Dendritic cell treated with granulocyte-macrophage colony-stimulating factor and Interleukin-4, amounts not matched to agents 40 ng/mL and 50 ng/mL, for 4 days (primary cell): Measurements from ENCODE around the gene GLB1L3.

ENCODE experiments used
- H3K27ac Mint-ChIP-seq: one replicate; pipeline ENCODE4 v1.8.0; 2022; ENCODE audit warnings: mild to moderate bottlenecking, mixed read lengths
- H3K27me3 Mint-ChIP-seq: one replicate; pipeline ENCODE4 v1.8.0; 2022; ENCODE audit warnings: mild to moderate bottlenecking, mixed read lengths
- H3K36me3 Mint-ChIP-seq: one replicate; pipeline ENCODE4 v1.8.0; 2022; ENCODE audit warnings: low read depth, mixed read lengths
- H3K4me1 Mint-ChIP-seq: one replicate; pipeline ENCODE4 v1.8.0; 2022; ENCODE audit warnings: low read depth, mixed read lengths
- H3K4me3 Mint-ChIP-seq: one replicate; pipeline ENCODE4 v1.8.0; 2022; ENCODE audit warnings: mild to moderate bottlenecking, moderate library complexity, mixed read lengths
- H3K9me3 Mint-ChIP-seq: one replicate; pipeline ENCODE4 v1.8.0; 2022; ENCODE audit warnings: mixed read lengths
- intact Hi-C: fragments of 100-400 bp; cut with micrococcal nuclease; formaldehyde crosslinking; loops from one replicate; pipeline ENCODE4 v1.15.0; 2022

Gene GLB1L3

GRCh38 chr11:134331354-134332188, 55.4 kb downstream of the GLB1L3 start, which contains the start of gene GLB1L2:
Gene GLB1L2 (plus strand): TSS chr11:134331988. CDS start chr11:134332062, 74 bp downstream.
- Mint-ChIP-seq H3K27me3 (peaks cover 68% of the 10 kb centered on the region), H3K27ac (no peak within 1 kb of the TSS), H3K36me3 (no peaks in the 10 kb centered on the region)

GRCh38 chr11:134332189-134332631, 56.0 kb downstream of the GLB1L3 start:
- H3K27me3 Mint-ChIP-seq = peaks cover 64% of the 10 kb centered on the region
- intact Hi-C loops = no loop called here
- no peak overlapping the region for H3K27ac Mint-ChIP-seq
- no peaks in the 10 kb centered on the region for H3K9me3 Mint-ChIP-seq
- H3K36me3 Mint-ChIP-seq = no peaks in the 10 kb centered on the region
- peak overlapping the region; percentile 69 for H3K4me3 Mint-ChIP-seq
- peaks cover 17% of the 10 kb centered on the region for H3K4me1 Mint-ChIP-seq

More at GRCh38 chr11:134331354-134332188, 55.4 kb downstream of the GLB1L3 start, which contains the start of gene GLB1L2:
- peak within 1 kb of the TSS; percentile 69 for H3K4me3 Mint-ChIP-seq
- intact Hi-C loops = no loop called here
- peaks cover 17% of the 10 kb centered on the region for H3K4me1 Mint-ChIP-seq
- no peaks in the 10 kb centered on the region for H3K9me3 Mint-ChIP-seq

GRCh38 chr11:134332782-134333181, 56.6 kb downstream of the GLB1L3 start:
- Mint-ChIP-seq H3K36me3 (no peaks in the 10 kb centered on the region), H3K4me1 (peaks cover 17% of the 10 kb centered on the region), H3K27me3 (peaks cover 62% of the 10 kb centered on the region), H3K4me3 (peak overlapping the region; percentile 47), H3K27ac (no peak overlapping the region), H3K9me3 (no peaks in the 10 kb centered on the region)
- intact Hi-C loops = no loop called here

DNA sequence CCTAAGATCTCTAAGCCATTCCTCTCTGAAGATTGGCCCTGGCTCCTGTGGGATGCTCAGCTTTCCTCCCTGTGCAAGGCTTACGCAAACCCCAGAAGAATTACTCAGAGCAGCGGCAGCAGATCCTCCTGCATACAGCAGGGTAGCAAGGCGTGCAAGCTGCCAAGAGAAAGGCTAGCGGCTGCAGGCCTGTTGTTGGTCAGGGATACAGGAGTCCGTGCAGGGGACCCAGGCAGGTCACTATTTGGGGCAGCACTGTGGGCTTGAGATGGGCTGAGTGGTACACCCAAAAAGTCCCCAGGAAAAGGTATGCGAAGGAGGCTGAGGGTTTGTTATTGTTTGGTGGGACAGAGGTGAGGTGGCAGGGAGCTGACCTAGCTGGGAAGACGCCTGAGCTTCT, 57.1 kb downstream of the GLB1L3 start:
- Mint-ChIP-seq H3K27me3 (peaks cover 62% of the 10 kb centered on the region), H3K36me3 (no peaks in the 10 kb centered on the region), H3K4me1 (peaks cover 17% of the 10 kb centered on the region), H3K27ac (no peak overlapping the region), H3K9me3 (no peaks in the 10 kb centered on the region), H3K4me3 (no peak overlapping the region)
- intact Hi-C loops = no loop called here

DNA sequence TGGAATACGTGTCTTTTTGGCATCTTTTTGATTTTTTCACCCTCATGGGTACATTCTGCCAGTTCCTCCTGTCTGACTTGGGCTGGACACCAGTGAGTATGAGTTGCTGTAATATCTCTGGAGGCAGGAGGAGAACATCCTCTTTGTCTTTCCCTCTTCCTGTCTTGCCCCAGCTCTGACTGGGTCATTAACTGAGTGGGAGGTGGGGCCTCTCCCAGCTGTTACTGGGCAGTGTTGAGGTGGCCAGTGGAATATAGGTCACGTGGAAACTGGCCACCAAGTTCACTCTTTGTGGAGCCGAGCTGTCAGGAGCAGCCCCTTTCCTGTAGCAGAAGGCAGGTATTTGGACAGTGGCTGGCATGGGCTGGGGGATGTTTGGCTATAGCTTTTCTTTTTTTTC, 57.8 kb downstream of the GLB1L3 start:
- Mint-ChIP-seq H3K36me3 (no peaks in the 10 kb centered on the region), H3K27ac (no peak overlapping the region), H3K4me1 (peaks cover 17% of the 10 kb centered on the region), H3K27me3 (peaks cover 62% of the 10 kb centered on the region), H3K4me3 (no peak overlapping the region), H3K9me3 (no peaks in the 10 kb centered on the region)
- intact Hi-C loops = no loop called here

DNA sequence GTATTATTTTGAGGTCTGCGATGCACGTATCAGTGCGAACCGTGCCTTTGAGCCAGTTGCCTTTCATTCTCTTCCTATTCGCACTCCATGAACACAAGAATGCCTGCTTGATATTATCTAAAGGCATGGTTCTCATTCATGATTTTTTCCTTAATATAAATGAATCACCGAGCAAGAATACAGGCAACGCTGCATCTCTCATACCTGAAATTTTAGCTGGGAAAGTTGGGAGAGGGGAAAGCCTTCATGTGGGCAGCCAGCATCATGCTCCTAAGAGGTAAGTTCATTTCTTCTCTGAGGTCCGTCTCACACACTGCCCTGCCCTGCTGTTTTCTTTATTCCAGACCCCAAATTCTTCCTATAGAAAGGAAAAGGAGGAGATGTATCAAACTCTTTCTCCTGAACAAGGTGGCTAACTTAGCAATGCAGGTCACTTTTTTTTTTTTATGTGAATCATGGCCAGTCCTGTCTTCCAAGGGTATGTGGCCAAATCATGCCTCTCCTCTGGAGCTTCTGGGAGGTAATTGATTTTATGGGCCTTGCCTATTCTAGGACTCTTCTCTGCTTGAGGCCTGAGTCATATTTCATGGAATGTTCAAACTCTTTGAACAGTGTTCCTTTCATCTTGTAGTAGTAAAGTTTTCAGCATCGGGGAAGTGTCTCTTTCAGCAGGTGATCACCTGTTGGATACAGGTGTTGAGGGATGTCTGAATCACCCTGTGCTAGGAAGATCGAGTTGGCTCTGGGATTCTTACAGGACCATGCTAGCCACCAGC, 58.8 kb downstream of the GLB1L3 start:
- no peaks in the 10 kb centered on the region for H3K36me3 Mint-ChIP-seq
- no peaks in the 10 kb centered on the region for H3K9me3 Mint-ChIP-seq
- H3K27ac Mint-ChIP-seq = no peak overlapping the region
- H3K4me1 Mint-ChIP-seq = peaks cover 17% of the 10 kb centered on the region
- peaks cover 59% of the 10 kb centered on the region for H3K27me3 Mint-ChIP-seq
- intact Hi-C loops = no loop called here
- H3K4me3 Mint-ChIP-seq = no peak overlapping the region

GRCh38 chr11:134337051-134337450, 60.9 kb downstream of the GLB1L3 start:
- Mint-ChIP-seq H3K9me3 (no peaks in the 10 kb centered on the region), H3K4me1 (peaks cover 17% of the 10 kb centered on the region), H3K4me3 (no peak overlapping the region), H3K36me3 (no peaks in the 10 kb centered on the region), H3K27ac (no peak overlapping the region), H3K27me3 (peaks cover 45% of the 10 kb centered on the region)
- intact Hi-C loops = no loop called here

DNA sequence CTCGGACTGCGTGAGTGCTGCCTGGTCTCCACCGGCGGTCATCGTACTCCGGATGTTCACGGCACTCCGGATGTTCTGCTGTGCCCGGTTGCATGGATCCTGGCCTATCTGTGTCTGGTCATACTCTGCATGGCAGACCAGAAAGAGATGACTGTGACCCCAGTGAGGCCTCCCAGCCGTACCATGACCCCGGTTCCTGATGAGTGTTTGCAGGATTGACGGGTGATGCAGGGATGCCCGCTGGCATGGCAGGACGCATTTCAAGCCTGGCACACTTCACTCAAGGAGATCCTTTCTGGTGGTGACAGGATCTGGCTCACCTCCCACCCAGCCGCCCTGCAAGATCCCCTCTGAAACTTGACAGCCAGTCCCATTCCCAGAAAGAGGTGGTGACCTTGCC, 61.9 kb downstream of the GLB1L3 start:
- intact Hi-C loops = no loop called here

DNA sequence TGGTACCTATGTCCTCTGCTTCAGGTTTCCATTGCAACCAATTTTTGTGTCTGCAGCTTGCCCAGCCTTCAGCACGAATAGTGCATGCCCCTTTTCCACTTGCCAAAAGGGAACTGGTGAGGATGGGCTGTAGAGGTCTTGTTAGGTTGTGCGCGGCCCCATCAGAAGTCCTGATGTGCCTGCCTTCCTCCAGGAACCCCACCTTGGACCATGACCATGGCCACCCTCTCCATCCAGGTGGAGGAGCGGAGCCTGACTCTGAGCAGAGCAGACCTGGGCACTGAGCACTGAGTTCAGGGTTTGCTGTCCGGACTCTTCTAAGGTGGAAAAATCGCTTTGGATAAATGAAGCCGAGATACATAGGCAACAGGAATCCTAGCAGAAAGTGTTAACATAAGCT, 62.5 kb downstream of the GLB1L3 start:
- Mint-ChIP-seq H3K36me3 (no peaks in the 10 kb centered on the region), H3K9me3 (no peaks in the 10 kb centered on the region), H3K4me1 (peaks cover 6% of the 10 kb centered on the region), H3K27me3 (peaks cover 31% of the 10 kb centered on the region), H3K4me3 (no peak overlapping the region), H3K27ac (no peak overlapping the region)
- intact Hi-C loops = no loop called here

More for the DNA sequence above, 61.9 kb downstream of the GLB1L3 start:
- Mint-ChIP-seq H3K27ac (no peak overlapping the region), H3K36me3 (no peaks in the 10 kb centered on the region), H3K4me1 (peaks cover 11% of the 10 kb centered on the region), H3K27me3 (peaks cover 37% of the 10 kb centered on the region), H3K9me3 (no peaks in the 10 kb centered on the region), H3K4me3 (no peak overlapping the region)

DNA sequence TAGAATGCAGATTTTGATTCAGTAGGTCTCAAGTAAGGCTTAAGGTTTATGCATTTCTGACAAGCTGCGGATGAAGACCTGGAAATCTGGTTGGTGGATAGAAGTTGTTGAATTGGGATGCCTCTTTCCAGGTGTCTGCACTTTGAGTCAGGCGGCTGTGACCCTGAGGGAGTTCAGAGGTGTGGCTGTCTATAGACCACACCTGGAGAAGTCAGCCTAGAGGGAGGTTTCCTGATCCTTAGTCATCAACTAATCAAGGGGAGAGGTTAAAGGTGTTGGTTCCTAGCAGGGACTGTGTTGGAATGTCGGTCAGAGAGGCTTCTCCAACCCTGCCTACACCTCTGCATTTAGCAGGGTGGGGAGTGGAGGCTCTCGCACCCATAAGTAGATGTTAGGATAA, 63.6 kb downstream of the GLB1L3 start:
- Mint-ChIP-seq H3K4me3 (no peak overlapping the region), H3K4me1 (no peaks in the 10 kb centered on the region), H3K9me3 (no peaks in the 10 kb centered on the region), H3K27me3 (peaks cover 22% of the 10 kb centered on the region), H3K36me3 (no peaks in the 10 kb centered on the region), H3K27ac (no peak overlapping the region)
- intact Hi-C loops = no loop called here

DNA sequence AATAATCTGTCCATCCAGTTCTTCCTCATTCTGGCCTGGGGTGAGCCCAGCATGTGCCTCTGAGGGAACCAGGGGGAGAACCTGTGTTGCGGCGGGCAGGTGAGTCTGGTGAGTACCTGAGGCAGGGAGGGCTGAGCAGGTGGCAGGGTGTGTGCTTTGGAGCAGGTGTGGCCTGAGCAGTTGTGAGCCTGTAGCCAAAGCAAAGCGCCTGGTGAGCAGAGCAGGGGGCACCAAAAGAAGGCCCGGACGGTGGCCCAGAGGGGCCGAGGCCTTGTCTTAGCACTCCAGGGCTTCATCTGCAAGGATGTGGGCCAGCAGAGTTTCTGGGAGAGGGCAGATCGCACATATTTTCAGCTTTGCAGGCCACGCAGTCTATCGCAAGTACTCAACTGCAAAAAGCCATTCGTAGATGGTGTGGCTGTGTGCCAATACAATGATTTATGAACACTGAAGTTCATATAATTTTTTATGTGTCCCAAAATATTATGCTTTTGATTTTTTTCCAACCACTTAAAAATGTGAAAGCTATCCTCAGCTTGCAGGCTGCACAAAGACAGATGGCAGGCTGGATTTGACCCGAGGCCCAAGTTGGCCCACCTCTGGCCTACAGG, 64.3 kb downstream of the GLB1L3 start:
- Mint-ChIP-seq H3K36me3 (no peaks in the 10 kb centered on the region), H3K4me1 (no peaks in the 10 kb centered on the region), H3K9me3 (no peaks in the 10 kb centered on the region), H3K27ac (no peak overlapping the region), H3K4me3 (no peak overlapping the region), H3K27me3 (peaks cover 15% of the 10 kb centered on the region)
- intact Hi-C loops = no loop called here

- Mint-ChIP-seq H3K27ac (no peak overlapping the region), H3K9me3 (no peaks in the 10 kb centered on the region), H3K36me3 (no peaks in the 10 kb centered on the region), H3K4me3 (no peak overlapping the region), H3K27me3 (peaks cover 9% of the 10 kb centered on the region), H3K4me1 (no peaks in the 10 kb centered on the region)
- intact Hi-C loops = no loop called here
Observed at GRCh38 chr11:134341805-134342571, 65.8 kb downstream of the GLB1L3 start.

DNA sequence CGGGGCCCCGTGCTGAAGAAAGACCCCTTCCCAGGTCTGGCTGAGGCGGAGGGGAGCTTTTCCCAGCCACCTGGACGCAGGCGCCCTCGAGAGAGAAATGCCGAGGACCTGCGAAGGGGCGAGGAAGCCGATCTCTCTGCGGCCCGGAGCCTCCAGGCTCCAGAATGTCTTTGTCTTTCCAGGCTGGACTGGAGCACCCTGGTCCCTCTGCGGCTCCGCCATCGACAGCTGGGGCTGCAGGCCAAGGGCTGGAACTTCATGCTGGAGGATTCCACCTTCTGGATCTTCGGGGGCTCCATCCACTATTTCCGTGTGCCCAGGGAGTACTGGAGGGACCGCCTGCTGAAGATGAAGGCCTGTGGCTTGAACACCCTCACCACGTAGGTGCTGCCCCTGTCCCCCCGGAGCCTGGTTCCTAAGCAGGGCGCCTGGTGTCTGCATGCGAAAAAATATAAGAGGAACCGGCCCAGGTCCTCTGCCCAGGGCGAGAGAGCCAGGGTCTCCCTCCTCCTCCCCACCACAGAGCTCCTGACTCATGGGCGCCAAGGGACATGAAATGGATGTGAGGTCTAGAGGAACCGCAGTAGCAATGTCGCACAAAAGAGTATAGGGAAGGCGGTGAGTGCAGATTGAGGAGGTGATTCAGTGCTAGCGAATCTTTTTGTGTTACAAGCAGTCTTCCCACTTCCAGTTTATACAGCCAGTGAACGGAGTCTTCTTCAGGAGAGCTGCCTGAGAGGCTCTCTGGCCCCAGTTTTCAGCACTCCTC, 66.6 kb downstream of the GLB1L3 start:
- H3K9me3 Mint-ChIP-seq = no peaks in the 10 kb centered on the region
- H3K27me3 Mint-ChIP-seq = peaks cover 9% of the 10 kb centered on the region
- H3K27ac Mint-ChIP-seq = no peak overlapping the region
- no peak overlapping the region for H3K4me3 Mint-ChIP-seq
- intact Hi-C loops = no loop called here
- H3K36me3 Mint-ChIP-seq = no peaks in the 10 kb centered on the region
- no peaks in the 10 kb centered on the region for H3K4me1 Mint-ChIP-seq
